ENCODE results near the gene ADCY5.

ADCY5 gene

GRCh38 chr3:123406598-123406997 is 42.3 kb downstream of the ADCY5 start:
- peak; percentile 60 for DNase-seq (ENCODE audit: low spot score)

DNA sequence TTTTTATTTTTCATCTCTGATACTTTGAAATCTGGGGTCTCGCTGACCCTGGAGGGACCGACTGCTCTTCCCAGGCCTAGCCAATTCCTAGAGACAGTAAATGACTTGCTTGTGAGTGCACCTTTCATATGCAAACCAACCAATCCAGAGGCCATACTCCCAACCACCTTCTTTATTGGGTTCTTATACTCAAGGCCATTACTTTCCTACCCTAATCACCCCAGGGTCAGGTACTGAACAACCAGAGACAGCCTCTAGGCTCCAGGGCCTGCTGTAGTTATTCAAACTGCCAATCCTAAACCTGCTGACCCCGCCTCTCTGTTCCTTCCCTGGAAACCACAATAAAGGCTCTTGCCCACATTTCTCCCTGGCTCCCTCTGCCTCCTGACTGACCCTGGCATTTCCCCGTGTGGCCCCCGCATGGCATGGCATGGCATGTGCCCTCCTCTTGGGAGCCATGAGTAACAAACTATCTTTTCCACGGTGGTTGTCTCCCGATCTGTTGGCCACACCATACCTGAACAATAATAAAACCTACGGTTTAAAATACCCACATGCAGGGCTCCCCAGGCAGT is 42.9 kb downstream of the ADCY5 start:
- DNase-seq (ENCODE audit: low spot score), result no peak

- no peak for DNase-seq (ENCODE audit: low spot score)
Observed at GRCh38 chr3:123405021-123405420, 43.9 kb downstream of the ADCY5 start.

GRCh38 chr3:123404391-123404790 is 44.5 kb downstream of the ADCY5 start:
- no peak for DNase-seq (ENCODE audit: low spot score)

DNA sequence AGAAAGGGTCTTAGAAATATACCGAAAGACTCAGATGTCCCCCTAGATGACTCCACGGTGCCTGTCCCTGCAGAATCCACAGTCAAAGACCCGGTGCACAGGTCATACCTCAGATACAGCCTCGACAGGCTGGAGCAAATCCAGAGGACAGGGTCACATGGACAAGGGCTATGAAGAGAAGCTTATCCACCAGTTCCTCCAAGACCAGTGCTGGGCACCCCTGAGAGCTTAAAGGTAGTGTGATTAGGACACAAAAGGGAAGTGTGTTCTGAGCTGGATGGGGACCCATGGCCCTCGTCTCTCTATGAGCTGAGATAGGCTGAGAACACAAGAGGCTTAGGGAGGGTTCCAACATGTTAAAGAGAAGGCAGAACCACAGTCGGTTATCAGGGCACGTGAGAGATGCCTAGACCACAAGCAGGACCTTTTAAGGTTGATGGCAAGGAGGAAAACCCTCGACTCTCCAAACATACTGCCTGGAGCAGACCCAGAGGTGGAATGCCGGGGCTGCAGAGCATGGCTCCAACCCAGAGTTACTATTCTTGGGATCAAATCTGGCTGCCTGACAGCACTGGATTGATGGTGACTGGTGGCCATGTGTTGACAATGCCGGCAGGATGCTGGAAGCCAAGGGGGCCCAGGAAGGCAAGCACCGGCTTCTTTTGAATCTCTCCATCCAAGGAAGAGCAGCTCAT is 46.9 kb downstream of the ADCY5 start:
- no peak for DNase-seq (ENCODE audit: low spot score)

GRCh38 chr3:123400169-123400568 is 48.7 kb downstream of the ADCY5 start:
- no peak for DNase-seq (ENCODE audit: low spot score)

GRCh38 chr3:123399653-123400052 is 49.2 kb downstream of the ADCY5 start:
- no peak for DNase-seq (ENCODE audit: low spot score)

- DNase-seq (ENCODE audit: low spot score), result no peak
Observed at GRCh38 chr3:123397921-123398785, 50.7 kb downstream of the ADCY5 start.

GRCh38 chr3:123397050-123397590 is 51.8 kb downstream of the ADCY5 start:
- no peak for DNase-seq (ENCODE audit: low spot score)

DNA sequence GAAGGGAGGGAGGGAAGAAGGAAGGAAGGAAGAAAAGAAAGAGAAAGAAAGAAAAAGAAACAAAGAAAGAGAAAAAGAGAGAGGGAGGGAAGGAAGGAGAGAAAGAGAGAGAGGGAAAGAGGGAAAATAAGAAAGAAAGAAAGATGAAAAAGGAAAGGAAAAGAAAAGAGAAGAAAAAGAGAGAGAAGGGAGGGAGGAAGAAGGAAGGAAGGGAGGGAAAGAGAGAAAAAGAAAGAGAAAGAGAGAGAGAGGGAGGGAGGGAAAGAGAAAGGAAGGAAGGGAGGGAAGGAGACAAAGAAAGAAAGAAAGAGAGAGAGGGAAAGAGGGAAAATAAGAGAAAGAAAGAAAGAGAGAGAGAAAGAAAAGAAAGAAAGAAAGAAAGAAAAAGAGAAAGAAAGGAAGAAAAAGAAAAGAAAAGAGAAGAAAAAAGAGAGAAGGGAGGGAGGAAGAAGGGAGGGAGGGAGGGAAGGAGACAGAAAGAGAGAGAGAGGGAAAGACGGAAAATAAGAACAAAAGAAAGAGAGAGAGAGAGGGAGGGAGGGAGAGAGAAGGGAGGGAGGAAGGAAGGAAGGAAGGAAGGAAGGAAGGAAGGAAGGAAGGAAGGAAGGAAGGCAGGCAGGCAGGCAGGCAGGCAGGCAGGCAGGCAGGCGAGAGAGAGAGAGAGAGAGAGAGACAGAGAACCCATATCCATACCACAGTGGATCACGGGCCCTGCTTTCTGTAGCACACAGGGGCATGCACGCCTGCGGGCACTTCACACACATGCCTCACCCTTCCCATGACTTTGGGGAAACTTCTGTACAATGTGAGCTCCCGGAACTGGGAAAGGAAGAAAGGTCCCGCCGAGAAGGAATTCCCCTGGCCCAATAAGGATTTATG is 52.5 kb downstream of the ADCY5 start:
- DNase-seq (ENCODE audit: low spot score), result no peak

DNA sequence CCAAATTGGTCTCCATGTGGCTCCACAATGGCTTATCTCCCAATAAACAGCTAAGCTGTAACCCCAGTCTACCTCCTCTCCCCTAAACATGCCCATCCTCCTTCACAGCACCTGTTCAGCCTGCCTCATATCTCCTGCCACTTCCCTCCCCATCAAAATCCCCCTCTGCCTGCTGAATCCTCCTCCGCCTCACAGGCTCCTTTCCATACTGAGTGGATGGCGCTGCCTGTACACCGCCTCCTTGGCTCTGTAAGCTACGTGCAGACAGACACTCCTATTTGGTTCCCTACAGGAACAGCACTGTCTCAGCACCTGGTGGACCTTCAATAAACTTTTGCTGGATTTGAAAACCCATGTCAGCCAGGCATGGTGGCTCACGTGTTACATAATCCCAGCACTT is 53.7 kb downstream of the ADCY5 start:
- DNase-seq (ENCODE audit: low spot score), result no peak

GRCh38 chr3:123394391-123395020 is 54.4 kb downstream of the ADCY5 start:
- no peak for DNase-seq (ENCODE audit: low spot score)

DNA sequence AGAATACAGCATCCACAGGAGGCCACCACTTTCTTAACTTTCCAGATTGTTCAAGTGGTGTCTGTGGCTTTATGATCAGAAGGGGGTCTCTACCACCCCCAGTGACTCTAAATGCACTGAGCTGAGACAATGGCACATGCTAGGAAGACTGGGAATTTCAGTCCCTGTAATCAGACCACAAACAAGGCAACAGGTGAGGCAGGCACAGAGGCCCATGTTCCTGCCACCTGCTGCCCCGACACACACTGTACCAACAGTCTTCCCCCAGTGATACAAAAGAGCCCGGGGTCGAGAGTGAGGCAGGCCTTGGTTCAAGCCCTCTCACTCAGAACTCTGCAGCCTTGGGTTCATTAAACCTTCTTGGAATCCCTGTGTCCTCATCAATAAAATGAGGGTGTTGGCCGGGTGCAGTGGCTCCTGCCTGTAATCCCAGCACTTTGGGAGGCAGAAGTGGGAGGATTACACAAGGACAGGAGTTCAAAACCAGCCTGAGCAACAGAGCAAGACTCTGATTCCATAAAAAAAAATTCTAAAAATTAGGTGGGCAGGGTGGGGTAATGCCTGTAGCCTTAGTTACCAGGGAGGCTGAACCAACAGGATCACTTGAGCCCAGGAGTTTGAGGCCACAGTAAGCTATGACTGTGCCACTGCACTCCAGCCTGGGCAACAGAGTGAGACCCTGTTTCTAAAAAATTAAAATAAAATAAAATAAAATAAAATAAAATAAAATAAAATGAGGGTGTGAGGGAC is 55.8 kb downstream of the ADCY5 start:
- DNase-seq (ENCODE audit: low spot score), result no peak

DNA sequence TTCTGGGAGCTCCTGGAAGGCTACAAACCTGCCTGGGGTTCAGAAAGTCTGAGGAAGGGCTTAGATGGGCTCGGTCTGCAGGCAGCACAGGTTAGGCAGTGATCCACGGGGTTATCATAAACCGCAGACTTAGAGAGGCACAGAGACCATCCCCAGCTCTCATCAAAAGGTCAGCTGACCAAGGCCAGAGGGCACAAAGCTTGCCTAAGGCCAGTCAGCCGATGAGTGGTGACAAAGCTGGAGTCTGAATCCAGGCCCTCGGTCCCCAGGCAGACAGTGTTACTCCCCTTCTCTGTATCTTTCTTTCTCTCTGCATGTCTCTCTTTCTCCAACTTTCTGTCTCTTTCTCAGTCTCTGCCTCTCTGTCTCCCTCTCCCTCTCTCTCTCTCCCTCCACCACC is 56.5 kb downstream of the ADCY5 start:
- DNase-seq (ENCODE audit: low spot score), result no peak

DNA sequence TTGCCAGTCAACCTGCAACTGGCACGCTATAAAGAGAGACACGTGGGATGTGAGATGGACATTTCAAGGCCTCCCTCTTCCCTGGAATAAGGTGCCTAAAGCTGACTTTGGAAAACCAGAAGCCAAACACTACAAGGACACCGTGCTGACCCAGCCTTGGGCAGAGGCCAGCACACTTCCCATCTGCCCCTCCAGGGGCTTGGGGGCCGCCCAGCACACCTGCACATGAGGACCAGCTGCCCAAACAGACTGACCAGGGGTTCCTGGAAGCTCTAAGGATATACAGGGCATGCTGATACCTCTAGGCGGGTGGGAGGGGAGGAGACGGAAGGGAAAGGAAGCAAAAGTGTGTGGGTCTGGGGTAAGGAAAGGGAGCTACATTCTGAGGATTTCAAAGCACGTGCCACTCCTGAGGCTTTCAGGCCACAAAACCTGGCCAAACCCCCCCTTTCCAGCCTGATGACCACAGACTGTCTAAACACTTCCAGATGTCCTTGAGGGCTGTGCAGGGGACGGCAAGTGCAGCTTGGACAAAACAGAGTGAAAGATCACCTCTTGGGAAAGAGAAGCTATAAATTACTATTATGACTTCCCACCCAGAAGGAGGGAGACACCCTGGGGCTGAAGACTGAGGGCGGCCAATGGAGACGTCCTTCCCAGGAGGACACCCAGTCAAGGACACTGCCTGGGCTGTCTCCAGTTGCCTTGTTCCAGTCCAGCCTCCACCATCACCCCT is 57.9 kb downstream of the ADCY5 start:
- DNase-seq (ENCODE audit: low spot score), result no peak

DNA sequence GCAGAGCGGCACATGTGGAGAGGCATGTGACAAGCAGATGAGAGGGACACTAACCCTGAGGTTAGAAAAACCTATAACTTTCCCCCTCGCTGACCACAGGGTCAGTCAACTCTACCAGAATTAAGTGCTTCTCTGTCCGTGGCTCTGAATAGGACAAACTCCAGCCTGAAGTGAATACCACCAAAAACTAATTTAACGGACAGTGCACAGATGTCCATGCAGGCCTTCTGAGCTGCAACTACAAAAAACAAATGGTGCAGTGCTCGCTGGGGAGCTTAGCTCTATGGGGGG is 59.3 kb downstream of the ADCY5 start:
- DNase-seq (ENCODE audit: low spot score), result no peak

DNA sequence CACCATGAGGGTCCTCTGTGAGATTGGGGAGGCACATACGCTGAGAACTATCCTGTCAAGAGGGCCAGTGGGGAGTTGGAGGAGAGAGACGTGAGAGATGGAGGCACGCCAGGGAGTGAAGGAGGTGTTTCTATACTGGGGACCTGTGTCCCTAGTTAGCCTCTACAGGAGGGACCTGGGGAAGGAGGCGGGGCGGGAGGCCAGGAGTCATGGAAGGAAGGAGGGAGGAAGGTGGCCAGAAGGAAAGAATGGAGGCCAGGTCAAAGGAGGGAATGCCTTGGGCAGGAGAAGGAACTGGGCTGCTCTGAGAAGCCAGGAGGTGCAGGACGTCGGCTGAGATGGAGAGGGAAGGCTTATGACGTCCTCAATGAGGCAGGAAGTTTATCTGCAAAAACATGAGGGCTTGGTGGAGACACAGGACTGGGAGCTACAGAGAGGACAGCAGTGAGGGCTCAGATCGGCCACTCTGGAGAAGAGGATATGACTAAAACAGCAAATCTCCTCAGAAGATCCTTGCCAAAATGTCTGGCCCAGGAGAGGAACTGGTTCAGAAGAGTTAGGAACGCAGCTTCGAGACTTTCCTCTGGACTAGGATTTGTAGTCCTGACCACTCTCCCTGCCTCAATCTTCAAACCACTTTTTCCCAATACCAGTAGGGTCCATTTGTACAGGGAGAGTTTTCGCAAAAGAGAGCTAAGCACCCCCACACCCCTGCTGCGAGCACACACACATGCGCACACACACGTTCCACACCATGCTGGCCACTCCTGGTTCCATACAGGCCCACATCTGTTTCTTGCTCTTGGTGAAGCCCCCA is 59.9 kb downstream of the ADCY5 start:
- no peak for DNase-seq (ENCODE audit: low spot score)

- DNase-seq (ENCODE audit: low spot score), result no peak
Observed at GRCh38 chr3:123388042-123388441, 60.8 kb downstream of the ADCY5 start.

GRCh38 chr3:123387532-123387931 is 61.4 kb downstream of the ADCY5 start:
- no peak for DNase-seq (ENCODE audit: low spot score)

Data from globus pallidus (tissue), 1 donor.